HFFc6 (cell line): ENCODE data around the gene TCAF1. TPM values are rescaled to one million over a fixed set of nuclear protein-coding genes. Genes with fewer than 3 reads are reported as not detected.

ENCODE experiments used
- DNase-seq: peaks from one replicate; pipeline ENCODE4 v3.0.0-alpha.2; 2018
- H3K27ac Mint-ChIP-seq: 2 replicates; pipeline ENCODE4 v1.8.0; 2020; ENCODE audit warnings: mild to moderate bottlenecking, mixed read lengths
- H3K27me3 Mint-ChIP-seq: 2 replicates; pipeline ENCODE4 v1.8.0; 2021; ENCODE audit warnings: mild to moderate bottlenecking, moderate library complexity, mixed read lengths; ENCODE audit not compliant: insufficient read depth
- H3K36me3 Mint-ChIP-seq: 2 replicates; pipeline ENCODE4 v1.8.0; 2021; ENCODE audit warnings: low read depth, mixed read lengths
- H3K4me1 Mint-ChIP-seq: 2 replicates; pipeline ENCODE4 v1.8.0; 2020; ENCODE audit warnings: low read depth, mixed read lengths
- H3K4me3 Mint-ChIP-seq: 2 replicates; pipeline ENCODE4 v1.8.0; 2020; ENCODE audit warnings: mild to moderate bottlenecking, moderate library complexity, mixed read lengths
- H3K9me3 Mint-ChIP-seq: 2 replicates; pipeline ENCODE4 v1.8.0; 2020; ENCODE audit warnings: mild to moderate bottlenecking, mixed read lengths
- total RNA-seq, 6 experiments: library from RNA; stranded (reverse); fragmentation: NEBNext Ultra II Directional; extraction: Animal tissue kit (Norgen Biotek cat#: 25700); gene quantifications; 2 replicates in 1 of 6; 3 replicates in 5 of 6; pipeline ENCODE4 v1.2.3, GENCODE V29; 2021
- TF ChIP-seq, protein P1 (sequence below): fragments of 200-600 bp; sonication (generic); IDR thresholded peaks from 2 replicates; pipeline ENCODE4 v1.5.0; 2021; ENCODE audit warnings: antibody characterized with exemption, mild to moderate bottlenecking

TCAF1 gene
- total RNA-seq, 6 experiments from 2014 or later, result 57.1 to 90.3 (median 65.1) TPM

GRCh38 chr7:143936087-143937009 is 34.4 kb upstream of the TCAF1 start:
- TF ChIP-seq, protein P1, sequence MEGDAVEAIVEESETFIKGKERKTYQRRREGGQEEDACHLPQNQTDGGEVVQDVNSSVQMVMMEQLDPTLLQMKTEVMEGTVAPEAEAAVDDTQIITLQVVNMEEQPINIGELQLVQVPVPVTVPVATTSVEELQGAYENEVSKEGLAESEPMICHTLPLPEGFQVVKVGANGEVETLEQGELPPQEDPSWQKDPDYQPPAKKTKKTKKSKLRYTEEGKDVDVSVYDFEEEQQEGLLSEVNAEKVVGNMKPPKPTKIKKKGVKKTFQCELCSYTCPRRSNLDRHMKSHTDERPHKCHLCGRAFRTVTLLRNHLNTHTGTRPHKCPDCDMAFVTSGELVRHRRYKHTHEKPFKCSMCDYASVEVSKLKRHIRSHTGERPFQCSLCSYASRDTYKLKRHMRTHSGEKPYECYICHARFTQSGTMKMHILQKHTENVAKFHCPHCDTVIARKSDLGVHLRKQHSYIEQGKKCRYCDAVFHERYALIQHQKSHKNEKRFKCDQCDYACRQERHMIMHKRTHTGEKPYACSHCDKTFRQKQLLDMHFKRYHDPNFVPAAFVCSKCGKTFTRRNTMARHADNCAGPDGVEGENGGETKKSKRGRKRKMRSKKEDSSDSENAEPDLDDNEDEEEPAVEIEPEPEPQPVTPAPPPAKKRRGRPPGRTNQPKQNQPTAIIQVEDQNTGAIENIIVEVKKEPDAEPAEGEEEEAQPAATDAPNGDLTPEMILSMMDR, result no peak
- no peaks in the 10 kb centered on the region; the same call in 1 of the 2 replicates for H3K27me3 Mint-ChIP-seq
- no peaks in the 10 kb centered on the region; the same call in 1 of the 2 replicates for H3K36me3 Mint-ChIP-seq
- H3K27ac Mint-ChIP-seq, result peak overlapping the region; percentile 90
- peaks cover 44% of the 10 kb centered on the region for H3K4me1 Mint-ChIP-seq
- peak; percentile 90 for DNase-seq
- H3K4me3 Mint-ChIP-seq, result peak overlapping the region; percentile 31
- no peaks in the 10 kb centered on the region for H3K9me3 Mint-ChIP-seq

DNA sequence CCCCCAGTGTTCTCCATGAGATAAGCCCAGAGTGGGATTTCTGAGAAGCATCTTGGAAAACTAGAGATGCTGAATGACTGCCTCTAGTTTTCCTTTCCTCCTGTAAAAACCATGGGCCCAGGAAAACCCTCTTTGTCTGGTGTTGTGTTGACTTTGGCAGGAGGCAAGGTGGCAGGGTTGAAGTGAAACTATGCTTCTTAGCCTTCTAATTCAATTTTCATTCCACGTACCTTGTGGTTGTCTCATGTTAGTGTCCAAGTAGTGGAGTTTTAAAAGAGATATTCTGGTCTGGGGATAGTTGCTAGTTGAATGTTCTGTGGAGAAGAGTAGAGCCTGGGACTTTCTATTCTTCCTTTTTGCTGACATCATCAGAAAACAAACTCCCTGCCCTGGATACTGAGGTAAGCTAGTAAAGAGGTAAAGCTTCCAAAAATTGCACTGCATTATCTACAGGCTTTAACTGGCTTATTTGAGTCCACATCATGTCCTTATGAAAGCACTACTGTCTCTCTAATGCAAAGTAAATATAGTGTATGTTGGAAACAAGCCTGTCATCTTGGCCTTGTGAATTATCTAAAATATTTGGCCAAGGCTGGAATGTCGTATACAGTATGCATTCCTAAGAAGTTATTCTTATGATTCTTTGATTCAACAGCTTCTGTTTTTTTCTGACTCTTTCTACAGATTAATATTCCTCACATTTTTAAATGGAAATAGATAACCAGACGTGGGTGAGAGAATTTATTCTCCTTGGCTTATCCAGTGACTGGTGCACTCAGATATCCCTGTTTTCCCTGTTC is 32.8 kb upstream of the TCAF1 start, which contains the start of gene OR2F2:
Gene OR2F2, plus strand, starts transcription at position 708 of the 800 bp plus-strand sequence. Its CDS starts 0 bp downstream, at position 708.
- Mint-ChIP-seq H3K27ac (peak within 1 kb of the TSS; percentile 90), H3K27me3 (no peaks in the 10 kb centered on the region; the same call in 1 of the 2 replicates)

GRCh38 chr7:143931739-143932138 is 29.8 kb upstream of the TCAF1 start:
- H3K27me3 Mint-ChIP-seq, result no peaks in the 10 kb centered on the region; the same call in 1 of the 2 replicates
- no peaks in the 10 kb centered on the region for H3K9me3 Mint-ChIP-seq
- H3K27ac Mint-ChIP-seq, result peak overlapping the region; percentile 60; the same call in 1 of the 2 replicates
- peaks cover 49% of the 10 kb centered on the region for H3K4me1 Mint-ChIP-seq
- DNase-seq, result peak; percentile 54
- H3K4me3 Mint-ChIP-seq, result peak overlapping the region; percentile 13; the same call in 1 of the 2 replicates
- TF ChIP-seq, protein P1, result no peak
- H3K36me3 Mint-ChIP-seq, result no peaks in the 10 kb centered on the region; the same call in 1 of the 2 replicates

More for the DNA sequence above, 32.8 kb upstream of the TCAF1 start, which contains the start of gene OR2F2:
- peak; percentile 69 for DNase-seq
- TF ChIP-seq, protein P1, result no peak
- Mint-ChIP-seq H3K4me3 (peak within 1 kb of the TSS; percentile 31), H3K36me3 (no peaks in the 10 kb centered on the region; the same call in 1 of the 2 replicates), H3K4me1 (peaks cover 47% of the 10 kb centered on the region), H3K9me3 (no peaks in the 10 kb centered on the region)

GRCh38 chr7:143929224-143929920 is 27.4 kb upstream of the TCAF1 start:
- no peaks in the 10 kb centered on the region for H3K9me3 Mint-ChIP-seq
- H3K27ac Mint-ChIP-seq, result no peak overlapping the region
- DNase-seq, result no peak
- no peak overlapping the region for H3K4me3 Mint-ChIP-seq
- H3K36me3 Mint-ChIP-seq, result no peaks in the 10 kb centered on the region; the same call in 1 of the 2 replicates
- TF ChIP-seq, protein P1, result no peak
- H3K27me3 Mint-ChIP-seq, result no peaks in the 10 kb centered on the region; the same call in 1 of the 2 replicates
- peaks cover 25% of the 10 kb centered on the region for H3K4me1 Mint-ChIP-seq

- TF ChIP-seq, protein P1, result no peak
- Mint-ChIP-seq H3K36me3 (no peaks in the 10 kb centered on the region), H3K9me3 (no peaks in the 10 kb centered on the region), H3K4me3 (no peak overlapping the region), H3K4me1 (peaks cover 6% of the 10 kb centered on the region; the same call in 1 of the 2 replicates), H3K27me3 (peaks cover 7% of the 10 kb centered on the region; the same call in 1 of the 2 replicates), H3K27ac (no peak overlapping the region)
- no peak for DNase-seq
These were observed 22.9 kb upstream of the TCAF1 start for GRCh38 chr7:143924851-143925250.
